OCI-M1 (cell line): ENCODE results near the gene JMJD7.

Experiments
- DNase-seq: peaks from one replicate; lab custom pipeline; 2025; lab: John Stamatoyannopoulos, UW

The JMJD7 gene

DNA sequence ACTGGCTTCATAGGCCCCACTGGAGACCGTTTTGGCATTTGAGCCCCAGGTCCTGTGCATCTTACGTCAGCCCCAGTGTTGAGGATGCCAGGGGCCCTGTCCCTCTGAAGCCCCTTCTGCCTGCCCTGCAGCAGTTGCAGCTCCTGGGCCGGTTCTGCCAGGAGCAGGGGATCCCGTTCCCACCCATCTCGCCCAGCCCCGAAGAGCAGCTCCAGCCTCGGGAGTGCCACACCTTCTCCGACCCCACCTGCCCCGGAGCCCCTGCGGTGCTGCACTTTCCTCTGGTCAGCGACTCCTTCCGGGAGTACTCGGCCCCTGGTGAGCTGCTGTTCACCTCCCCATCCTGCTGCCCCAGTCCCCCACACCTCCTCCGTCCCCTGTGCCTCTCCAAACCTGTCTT is 19.3 kb downstream of the JMJD7 start:
- DNase-seq: no peak

DNA sequence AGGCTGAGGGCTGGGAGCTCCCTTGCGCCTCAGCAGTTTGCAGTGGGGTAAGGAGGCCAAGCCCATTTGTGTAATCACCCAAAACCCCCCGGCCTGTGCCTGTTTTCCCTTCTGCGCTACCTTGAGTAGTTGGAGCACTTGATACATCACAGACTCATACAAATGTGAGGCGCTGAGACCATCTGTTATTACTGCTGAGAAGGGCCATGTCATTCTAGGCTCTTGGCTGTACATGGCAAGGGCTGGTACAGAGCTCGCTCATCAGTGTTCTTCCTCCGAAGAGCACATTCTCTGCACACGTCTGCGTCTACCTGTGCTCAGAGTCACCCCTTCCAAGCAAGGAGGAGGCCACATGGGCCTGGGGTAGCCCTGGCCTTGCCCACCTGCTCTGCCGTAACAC is 20.1 kb downstream of the JMJD7 start:
- DNase-seq: no peak

- DNase-seq: peak; percentile 44
These were observed 20.7 kb downstream of the JMJD7 start for GRCh38 chr15:41848631-41849030.

DNA sequence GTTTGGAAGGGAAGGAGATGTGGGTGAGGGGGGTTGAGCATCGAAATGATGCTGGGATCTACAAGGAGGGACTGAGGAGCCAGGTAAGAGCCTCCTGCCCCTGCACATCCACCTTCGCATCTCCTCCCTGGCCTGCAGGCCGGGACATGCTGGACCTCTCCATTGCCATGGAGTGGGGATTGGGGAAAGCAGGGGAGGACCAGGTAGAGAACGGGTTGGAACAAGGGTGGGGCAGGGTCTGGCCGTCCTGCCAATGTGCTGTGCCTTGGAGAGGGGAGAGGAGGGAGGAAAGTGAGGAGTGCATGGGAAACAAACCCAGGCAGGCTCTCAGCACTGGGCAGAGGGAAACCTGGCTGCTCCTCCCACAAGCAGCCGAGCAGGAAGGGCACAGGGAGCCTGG is 21.3 kb downstream of the JMJD7 start:
- DNase-seq: no peak

DNA sequence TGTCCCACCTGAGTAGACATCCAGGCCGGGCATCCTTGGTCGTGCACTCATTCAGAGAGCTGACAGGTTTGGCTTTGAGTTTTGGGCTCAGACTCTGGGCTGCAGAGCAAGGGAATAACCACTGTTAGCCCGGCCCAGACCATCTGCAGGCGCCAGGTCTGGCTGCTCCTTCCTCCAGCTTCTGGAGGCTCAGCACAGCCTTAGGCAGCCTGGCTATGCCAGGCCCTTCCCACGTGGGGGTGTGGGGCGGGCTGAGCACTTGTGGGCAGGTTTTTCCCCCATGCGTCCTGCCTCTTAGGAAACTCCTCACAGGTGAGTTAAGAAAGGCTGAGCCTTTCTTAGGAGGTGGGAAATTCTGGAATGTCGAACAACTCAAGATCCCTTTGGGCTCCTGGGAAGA is 22.0 kb downstream of the JMJD7 start:
- DNase-seq: no peak

- no peak for DNase-seq
These were observed 22.7 kb downstream of the JMJD7 start for GRCh38 chr15:41850482-41851166.

DNA sequence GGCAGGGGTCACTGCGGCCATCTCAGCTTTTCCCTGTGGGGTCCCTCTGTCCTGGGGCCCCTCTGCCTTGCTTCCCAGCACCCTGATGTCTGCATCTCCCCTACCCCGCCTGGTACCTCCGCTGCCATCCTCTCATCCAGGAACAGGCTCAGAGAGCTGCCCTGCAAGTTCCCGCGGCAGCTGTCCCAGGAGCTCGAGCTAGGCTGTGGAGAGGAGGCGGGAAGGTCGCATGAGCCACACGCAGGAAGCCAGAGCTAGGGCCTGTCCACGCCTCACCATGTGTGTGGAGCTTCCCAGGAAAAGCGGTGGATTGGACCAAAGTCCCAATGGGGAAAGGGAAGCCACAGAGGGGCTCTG is 23.3 kb downstream of the JMJD7 start:
- no peak for DNase-seq

- no peak for DNase-seq
These were observed 24.0 kb downstream of the JMJD7 start for GRCh38 chr15:41851755-41852370.

DNA sequence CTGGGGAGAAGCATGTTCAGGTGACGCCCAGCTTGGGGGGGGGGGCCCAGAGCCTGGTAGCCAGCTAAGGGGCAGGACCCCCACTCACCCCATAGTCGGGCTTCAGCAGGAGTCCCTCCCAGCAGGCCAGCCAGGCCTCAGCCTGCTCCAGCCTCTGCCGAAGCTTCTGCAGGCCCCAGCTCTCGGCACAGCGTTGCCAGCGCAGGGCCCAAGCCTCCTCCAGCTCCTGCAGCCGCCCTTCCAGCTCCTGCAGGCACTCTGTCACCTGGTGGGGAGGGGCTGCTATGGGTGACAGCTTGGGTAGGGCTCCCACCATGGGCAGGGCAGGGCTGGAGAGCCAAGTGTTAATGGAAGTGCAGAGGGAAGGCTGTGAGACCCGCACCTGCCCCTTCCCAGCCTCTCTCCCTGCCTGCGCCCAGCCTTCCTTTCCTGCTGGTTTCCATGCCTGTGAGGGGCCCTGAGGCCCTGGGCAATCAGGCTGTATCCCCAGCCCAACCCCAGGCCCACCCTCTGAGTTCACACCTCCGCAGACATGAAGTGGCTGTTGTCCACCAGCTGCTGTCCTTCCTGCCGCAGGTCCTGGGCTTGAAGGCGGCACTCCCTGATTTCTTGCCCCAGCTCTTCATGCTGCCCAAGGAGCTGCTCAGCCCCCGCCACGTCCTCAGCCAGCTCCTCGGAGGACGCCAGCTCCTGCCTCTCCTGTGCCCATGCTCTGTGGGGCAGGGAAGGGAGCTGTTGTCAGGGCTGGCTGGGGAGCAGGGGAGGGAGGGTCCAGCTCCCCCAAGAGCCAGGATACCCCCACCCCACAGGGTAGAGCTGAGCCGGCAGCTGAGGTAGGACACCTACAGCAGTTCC is 25.1 kb downstream of the JMJD7 start:
- no peak for DNase-seq

GRCh38 chr15:41853831-41854230 is 25.9 kb downstream of the JMJD7 start:
- no peak for DNase-seq

GRCh38 chr15:41854443-41854842 is 26.6 kb downstream of the JMJD7 start:
- no peak for DNase-seq

GRCh38 chr15:41855261-41855961 is 27.5 kb downstream of the JMJD7 start:
- no peak for DNase-seq

GRCh38 chr15:41856262-41856661 is 28.4 kb downstream of the JMJD7 start:
- no peak for DNase-seq

DNA sequence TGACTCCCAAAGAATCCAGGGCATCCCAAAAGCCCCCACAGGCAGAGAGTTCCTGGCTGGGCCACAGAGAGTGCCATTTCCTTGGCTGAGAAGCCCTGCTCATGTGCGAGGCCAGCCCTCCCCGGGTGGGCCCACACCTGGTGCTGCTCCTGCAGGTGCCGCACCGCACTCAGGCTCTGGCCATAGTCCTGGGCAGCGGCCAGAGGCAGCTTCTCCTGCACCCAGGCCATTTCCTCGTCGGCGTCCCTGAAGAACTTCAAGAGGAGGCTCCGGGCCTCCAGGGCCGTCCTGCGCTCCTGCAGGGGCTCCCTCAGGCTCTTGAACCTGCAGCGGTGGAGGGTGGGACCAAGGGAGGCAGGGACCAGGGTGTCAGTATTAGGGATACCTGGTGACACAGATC is 28.8 kb downstream of the JMJD7 start:
- DNase-seq: no peak

DNA sequence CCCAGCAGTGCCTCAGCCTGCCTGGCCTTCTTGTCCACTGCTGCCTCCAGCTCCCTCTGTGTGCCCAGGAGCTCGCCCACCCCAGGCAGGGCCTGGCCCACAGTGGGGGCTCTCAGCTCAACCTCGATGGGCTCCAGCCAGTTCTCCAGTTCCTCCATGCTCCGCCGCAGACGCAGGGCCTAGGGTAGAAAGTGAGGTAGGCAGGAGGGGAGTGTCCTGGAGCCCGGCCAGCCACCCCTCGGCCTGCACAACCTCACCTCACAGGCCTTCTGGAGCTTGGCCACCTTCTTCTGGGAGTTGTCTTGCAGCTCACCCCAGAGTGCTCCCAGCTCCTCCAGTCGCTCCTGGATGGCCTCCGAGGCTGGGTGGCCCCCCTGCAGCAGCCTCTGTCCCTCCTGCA is 29.4 kb downstream of the JMJD7 start:
- DNase-seq: no peak

DNA sequence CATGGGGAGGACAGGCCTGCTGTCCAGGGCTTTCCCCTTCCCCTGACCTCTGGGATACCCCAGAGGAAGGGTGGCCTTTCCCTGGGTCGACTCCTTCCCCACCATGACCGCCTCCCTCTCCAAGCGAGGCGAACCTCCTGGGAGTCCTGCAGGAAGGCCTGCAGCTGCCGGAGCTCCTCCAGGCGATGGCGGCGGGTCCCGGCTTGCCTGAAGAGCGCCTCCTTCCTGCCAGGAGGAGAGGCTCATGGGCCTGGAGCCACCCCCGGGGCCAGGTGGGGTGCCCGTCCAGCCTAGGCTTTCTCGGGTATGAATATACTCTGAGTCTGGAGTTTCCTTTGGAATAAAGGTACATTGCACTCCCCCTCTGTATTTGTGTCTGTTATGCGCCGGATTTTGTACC is 30.9 kb downstream of the JMJD7 start:
- no peak for DNase-seq

- DNase-seq: peak; percentile 31
These were observed 32.3 kb downstream of the JMJD7 start for GRCh38 chr15:41860049-41860828.

DNA sequence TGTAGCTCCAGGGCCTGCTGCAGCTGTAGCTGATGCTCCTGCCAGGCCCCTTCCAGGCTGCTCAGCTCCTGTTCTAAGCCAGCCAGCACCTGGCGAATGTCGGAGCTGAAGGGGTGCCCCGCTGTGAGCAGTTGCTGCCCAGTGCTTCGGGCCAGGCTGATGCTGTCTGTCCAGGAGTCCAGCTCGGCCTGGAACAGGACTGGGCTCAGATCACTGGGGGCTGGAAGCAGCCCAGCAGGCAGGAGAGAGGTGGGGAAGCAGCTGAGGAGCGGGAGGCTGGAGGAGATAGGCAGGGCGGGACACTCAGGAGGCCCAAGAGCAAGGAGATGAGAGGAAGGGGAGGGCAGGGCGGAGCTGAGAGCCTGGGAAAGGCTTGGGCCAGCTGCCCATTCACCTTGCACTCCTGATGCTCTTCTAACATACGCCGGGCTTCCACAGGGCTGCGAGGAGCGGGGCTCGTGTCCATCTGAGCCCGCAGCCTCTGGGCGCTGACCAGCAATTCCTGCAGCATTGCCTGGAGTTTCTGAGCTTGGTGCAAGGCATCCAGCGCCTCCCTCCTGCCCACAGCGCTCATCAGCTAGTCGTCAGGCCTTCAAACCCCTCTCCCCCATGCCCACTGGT is 34.0 kb downstream of the JMJD7 start:
- no peak for DNase-seq

GRCh38 chr15:41862515-41863116 is 34.7 kb downstream of the JMJD7 start:
- no peak for DNase-seq

DNA sequence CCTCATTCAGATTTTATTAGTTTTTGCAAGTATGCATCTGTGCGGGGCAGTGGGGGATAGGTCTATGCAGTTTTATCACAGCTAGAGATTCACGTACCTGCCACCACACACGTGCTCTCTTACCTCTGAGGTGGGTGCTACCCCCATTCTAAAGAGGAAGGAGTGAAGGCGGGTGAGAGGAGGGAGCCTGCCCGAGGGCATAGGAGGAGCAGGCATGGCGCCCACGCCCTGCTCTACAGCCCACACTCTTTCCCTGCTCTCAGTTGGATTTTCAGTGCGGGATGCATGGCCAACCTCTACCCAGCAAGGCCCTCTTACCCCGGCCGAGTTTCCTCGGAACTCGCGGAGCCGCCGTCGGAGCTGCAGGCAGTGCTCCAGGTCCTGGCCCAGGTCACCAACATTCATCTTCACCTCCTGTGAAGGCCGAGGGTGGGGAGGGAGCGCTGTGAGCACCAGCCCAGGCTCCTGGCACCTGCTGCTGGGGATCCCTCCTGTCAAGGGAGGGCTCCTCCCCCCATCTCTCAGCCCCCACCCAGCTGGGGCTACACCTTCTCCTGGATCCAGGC is 37.7 kb downstream of the JMJD7 start:
- DNase-seq: no peak
